ENCODE results near the gene EEF1AKMT3. TPM values are rescaled to one million over a fixed set of nuclear protein-coding genes. Genes with fewer than 3 reads are reported as not detected.

The EEF1AKMT3 gene
- total RNA-seq, 1 experiment from 2014 or later, result 5.0 TPM

GRCh38 chr12:57761391-57761998 is 10.9 kb upstream of the EEF1AKMT3 start:
- no peak overlapping the region for H3K4me2 ChIP-seq (ENCODE audit: low read length)
- no peaks in the 10 kb centered on the region for H3K9me2 ChIP-seq (ENCODE audit: insufficient read depth)
- intact Hi-C loops (cut with micrococcal nuclease), result no loop called here
- BruUV-seq (replicated peaks), result no TSS peak
- no peaks in the 10 kb centered on the region for H3K9me3 ChIP-seq (ENCODE audit: control insufficient read depth in 1 of 2, insufficient read depth in 1 of 2, low read depth in 1 of 2, low read length in 2 of 2)
- CTCF ChIA-PET, result no interaction called here
- H3K4me1 ChIP-seq (ENCODE audit: control insufficient read depth in 1 of 2, insufficient read depth in 2 of 2, low read length in 2 of 2), result peaks cover 4 to 31% of the 10 kb centered on the region in 2 experiments; a peak in 3 of 4 replicates
- POLR2A ChIA-PET, result no interaction called here
- H2AFZ ChIP-seq (ENCODE audit: low read depth, low read length, poor library complexity, severe bottlenecking), result no peak overlapping the region
- H3K27ac ChIP-seq (ENCODE audit: low read depth, low read length), result no peak overlapping the region
- H3K36me3 ChIP-seq (ENCODE audit: control insufficient read depth in 1 of 2, insufficient read depth in 2 of 2, low read length in 2 of 2), result peaks cover 0 to 7% of the 10 kb centered on the region in 2 experiments; a peak in 2 of 4 replicates
- no peak overlapping the region for H3K4me3 ChIP-seq (replicated peaks in 1 of 2; ENCODE audit: low read depth in 1 of 2, low read length in 2 of 2)
- no peaks in the 10 kb centered on the region for H3K79me2 ChIP-seq (ENCODE audit: insufficient read depth, low read length)
- H3K9ac ChIP-seq (ENCODE audit: low read length), result no peak overlapping the region
- no peaks in the 10 kb centered on the region for H3K27me3 ChIP-seq (ENCODE audit: insufficient read depth, low read length)
- DNase-seq (ENCODE audit: low read depth, low spot score) (no peak), ATAC-seq (no peak)
- RAD21 ChIA-PET (ENCODE audit: low non-redundant PET in 1 of 2, low total read pairs in 2 of 2, uncharacterized antibody in 2 of 2, unreplicated experiment in 2 of 2), result no interaction called here
- TF ChIP-seq FOSL1 (IDR thresholded peaks at IDR 0.05; ENCODE audit: low read depth) (no peak), ZFX (IDR thresholded peaks at IDR 0.05) (no peak), SP1 (IDR thresholded peaks at IDR 0.05; ENCODE audit: low read depth) (no peak), POLR2AphosphoS5 (IDR thresholded peaks at IDR 0.05; ENCODE audit: low read depth, low read length) (no peak), EGR1 (IDR thresholded peaks at IDR 0.05; ENCODE audit: low read depth) (no peak), JUND (IDR thresholded peaks at IDR 0.05) (no peak), CBX3 (IDR thresholded peaks at IDR 0.05; ENCODE audit: low read depth) (no peak), TCF7L2 (IDR thresholded peaks at IDR 0.05; ENCODE audit: borderline replicate concordance, extremely low read depth, insufficient read depth, insufficient read length) (no peak)
- TF ChIP-seq, protein P1, sequence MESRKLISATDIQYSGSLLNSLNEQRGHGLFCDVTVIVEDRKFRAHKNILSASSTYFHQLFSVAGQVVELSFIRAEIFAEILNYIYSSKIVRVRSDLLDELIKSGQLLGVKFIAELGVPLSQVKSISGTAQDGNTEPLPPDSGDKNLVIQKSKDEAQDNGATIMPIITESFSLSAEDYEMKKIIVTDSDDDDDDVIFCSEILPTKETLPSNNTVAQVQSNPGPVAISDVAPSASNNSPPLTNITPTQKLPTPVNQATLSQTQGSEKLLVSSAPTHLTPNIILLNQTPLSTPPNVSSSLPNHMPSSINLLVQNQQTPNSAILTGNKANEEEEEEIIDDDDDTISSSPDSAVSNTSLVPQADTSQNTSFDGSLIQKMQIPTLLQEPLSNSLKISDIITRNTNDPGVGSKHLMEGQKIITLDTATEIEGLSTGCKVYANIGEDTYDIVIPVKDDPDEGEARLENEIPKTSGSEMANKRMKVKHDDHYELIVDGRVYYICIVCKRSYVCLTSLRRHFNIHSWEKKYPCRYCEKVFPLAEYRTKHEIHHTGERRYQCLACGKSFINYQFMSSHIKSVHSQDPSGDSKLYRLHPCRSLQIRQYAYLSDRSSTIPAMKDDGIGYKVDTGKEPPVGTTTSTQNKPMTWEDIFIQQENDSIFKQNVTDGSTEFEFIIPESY (IDR thresholded peaks at IDR 0.05; ENCODE audit: extremely low read depth, insufficient replicate concordance, low read length), result no peak
- TF ChIP-seq, protein P2, sequence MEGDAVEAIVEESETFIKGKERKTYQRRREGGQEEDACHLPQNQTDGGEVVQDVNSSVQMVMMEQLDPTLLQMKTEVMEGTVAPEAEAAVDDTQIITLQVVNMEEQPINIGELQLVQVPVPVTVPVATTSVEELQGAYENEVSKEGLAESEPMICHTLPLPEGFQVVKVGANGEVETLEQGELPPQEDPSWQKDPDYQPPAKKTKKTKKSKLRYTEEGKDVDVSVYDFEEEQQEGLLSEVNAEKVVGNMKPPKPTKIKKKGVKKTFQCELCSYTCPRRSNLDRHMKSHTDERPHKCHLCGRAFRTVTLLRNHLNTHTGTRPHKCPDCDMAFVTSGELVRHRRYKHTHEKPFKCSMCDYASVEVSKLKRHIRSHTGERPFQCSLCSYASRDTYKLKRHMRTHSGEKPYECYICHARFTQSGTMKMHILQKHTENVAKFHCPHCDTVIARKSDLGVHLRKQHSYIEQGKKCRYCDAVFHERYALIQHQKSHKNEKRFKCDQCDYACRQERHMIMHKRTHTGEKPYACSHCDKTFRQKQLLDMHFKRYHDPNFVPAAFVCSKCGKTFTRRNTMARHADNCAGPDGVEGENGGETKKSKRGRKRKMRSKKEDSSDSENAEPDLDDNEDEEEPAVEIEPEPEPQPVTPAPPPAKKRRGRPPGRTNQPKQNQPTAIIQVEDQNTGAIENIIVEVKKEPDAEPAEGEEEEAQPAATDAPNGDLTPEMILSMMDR (IDR thresholded peaks at IDR 0.05 in 2 of 3, conservative IDR thresholded peaks at IDR 0.05 in 1 of 3; ENCODE audit: borderline replicate concordance in 1 of 3, insufficient read depth in 1 of 3, low read depth in 2 of 3, low read length in 2 of 3), result no peak
- H4K20me1 ChIP-seq (ENCODE audit: insufficient read depth), result no peaks in the 10 kb centered on the region

Data from HCT116 (cell line).